Measurements from ENCODE around the gene TDRKH. TPM values are rescaled to one million over a fixed set of nuclear protein-coding genes. Genes with fewer than 3 reads are reported as not detected.
"Not testable (repeated sequence)": the region's sequence is repeated elsewhere in the genome, so short reads cannot be mapped to it uniquely, and the experiment has no call there.

Gene TDRKH
- total RNA-seq, 2 donors from 2014 or later: 21.1 to 25.0 TPM

DNA sequence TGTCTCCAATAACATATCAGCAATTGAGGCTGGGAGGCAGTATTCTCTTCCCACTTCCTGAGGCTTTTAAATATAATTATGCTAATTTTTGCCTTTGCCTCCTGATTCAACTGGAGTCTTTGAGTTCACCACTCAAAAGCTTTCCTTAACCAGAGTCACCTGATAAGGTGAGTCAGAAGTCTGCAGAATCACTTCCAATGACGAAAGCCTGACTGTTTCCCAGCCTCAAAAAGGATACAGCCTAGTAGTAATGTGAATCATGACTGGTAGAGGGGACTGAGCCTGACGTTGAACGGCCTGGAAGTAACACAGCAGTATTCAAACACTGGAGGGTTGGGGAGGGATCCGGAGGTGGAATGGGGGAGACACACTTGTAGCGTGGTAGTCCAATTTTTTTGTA lies 16.6 kb downstream of the TDRKH start:
- 85% methylated on average over 5 of the region's 5 CpGs for WGBS
- intact Hi-C loops (cut with DNase I): no loop called here

DNA sequence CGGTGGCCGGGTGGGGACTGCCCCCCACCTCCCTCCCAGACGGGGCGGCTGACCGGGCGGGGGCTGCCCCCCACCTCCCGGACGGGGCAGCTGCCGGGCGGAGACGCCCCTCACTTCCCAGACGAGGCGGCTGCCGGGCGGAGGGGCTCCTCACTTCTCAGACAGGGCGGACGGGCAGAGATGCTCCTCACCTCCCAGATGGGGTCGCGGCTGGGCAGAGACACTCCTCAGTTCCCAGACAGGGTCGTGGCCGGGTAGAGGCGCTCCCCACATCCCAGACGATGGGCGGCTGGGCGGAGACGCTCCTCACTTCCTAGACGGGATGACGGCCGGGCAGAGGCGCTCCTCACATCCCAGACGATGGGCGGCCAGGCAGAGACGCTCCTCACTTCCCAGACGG lies 21.0 kb downstream of the TDRKH start:
- DNase-seq (ENCODE audit: low spot score); intact Hi-C loops (cut with DNase I): not testable (repeated sequence)

More for the DNA sequence above, 16.6 kb downstream of the TDRKH start:
- no peak overlapping the region for H3K27ac ChIP-seq
- no peaks in the 10 kb centered on the region for H3K36me3 ChIP-seq
- H3K9me3 ChIP-seq: no peaks in the 10 kb centered on the region
- H3K27me3 ChIP-seq (replicated peaks; ENCODE audit: insufficient read depth): no peaks in the 10 kb centered on the region
- TF ChIP-seq, protein P1, sequence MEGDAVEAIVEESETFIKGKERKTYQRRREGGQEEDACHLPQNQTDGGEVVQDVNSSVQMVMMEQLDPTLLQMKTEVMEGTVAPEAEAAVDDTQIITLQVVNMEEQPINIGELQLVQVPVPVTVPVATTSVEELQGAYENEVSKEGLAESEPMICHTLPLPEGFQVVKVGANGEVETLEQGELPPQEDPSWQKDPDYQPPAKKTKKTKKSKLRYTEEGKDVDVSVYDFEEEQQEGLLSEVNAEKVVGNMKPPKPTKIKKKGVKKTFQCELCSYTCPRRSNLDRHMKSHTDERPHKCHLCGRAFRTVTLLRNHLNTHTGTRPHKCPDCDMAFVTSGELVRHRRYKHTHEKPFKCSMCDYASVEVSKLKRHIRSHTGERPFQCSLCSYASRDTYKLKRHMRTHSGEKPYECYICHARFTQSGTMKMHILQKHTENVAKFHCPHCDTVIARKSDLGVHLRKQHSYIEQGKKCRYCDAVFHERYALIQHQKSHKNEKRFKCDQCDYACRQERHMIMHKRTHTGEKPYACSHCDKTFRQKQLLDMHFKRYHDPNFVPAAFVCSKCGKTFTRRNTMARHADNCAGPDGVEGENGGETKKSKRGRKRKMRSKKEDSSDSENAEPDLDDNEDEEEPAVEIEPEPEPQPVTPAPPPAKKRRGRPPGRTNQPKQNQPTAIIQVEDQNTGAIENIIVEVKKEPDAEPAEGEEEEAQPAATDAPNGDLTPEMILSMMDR (IDR thresholded peaks at IDR 0.05): no peak
- TF ChIP-seq POLR2A (IDR thresholded peaks at IDR 0.05) (no peak), POLR2AphosphoS5 (IDR thresholded peaks at IDR 0.05) (no peak)
- no peaks in the 10 kb centered on the region for H3K4me1 ChIP-seq (replicated peaks)
- H3K4me3 ChIP-seq: no peak overlapping the region
- DNase-seq (ENCODE audit: low spot score): no peak

DNA sequence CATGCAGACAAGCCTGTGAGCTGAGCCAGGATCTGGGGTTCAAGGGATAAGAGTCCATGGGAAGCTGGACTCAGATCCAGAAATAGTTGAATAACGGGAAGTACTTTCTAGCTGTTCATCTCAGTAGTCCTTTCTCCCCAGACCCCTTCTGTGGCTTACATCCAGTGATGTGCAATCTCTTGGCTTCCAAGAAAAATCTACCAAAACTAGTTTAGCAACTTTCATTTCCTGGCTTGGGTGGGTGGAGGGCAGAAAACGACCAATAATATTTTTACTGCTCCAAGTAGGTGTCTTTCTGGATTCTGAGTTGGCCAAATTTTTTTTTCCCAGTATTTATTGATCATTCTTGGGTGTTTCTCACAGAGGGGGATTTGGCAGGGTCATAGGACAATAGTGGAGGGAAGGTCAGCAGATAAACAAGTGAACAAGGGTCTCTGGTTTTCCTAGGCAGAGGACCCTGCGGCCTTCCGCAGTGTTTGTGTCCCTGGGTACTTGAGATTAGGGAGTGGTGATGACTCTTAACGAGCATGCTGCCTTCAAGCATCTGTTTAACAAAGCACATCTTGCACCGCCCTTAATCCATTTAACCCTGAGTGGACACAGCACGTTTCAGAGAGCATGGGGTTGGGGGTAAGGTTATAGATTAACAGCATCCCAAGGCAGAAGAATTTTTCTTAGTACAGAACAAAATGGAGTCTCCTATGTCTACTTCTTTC lies 21.8 kb downstream of the TDRKH start:
- peak overlapping the region; percentile 68 to 80 for H3K27ac ChIP-seq
- peaks cover 15% of the 10 kb centered on the region for H3K4me1 ChIP-seq (replicated peaks)
- H3K4me3 ChIP-seq; H3K9me3 ChIP-seq; H3K27me3 ChIP-seq (replicated peaks; ENCODE audit: insufficient read depth); H3K36me3 ChIP-seq; intact Hi-C loops (cut with DNase I): not testable (repeated sequence)
- peak; percentile 59 for DNase-seq (ENCODE audit: low spot score)
- 39% methylated on average over 7 of the region's 7 CpGs for WGBS
- TF ChIP-seq POLR2AphosphoS5 (IDR thresholded peaks at IDR 0.05): peak; percentile 89

More for the DNA sequence above, 21.0 kb downstream of the TDRKH start:
- Histone ChIP-seq H3K27ac (peak overlapping the region in 1 of 2 donors; percentile 19), H3K4me1 (replicated peaks) (peaks cover 10% of the 10 kb centered on the region)
- not testable (repeated sequence) for H3K36me3 ChIP-seq; H3K4me3 ChIP-seq; H3K27me3 ChIP-seq (replicated peaks; ENCODE audit: insufficient read depth); H3K9me3 ChIP-seq
- WGBS: 94% methylated on average over 14 of the region's 34 CpGs

DNA sequence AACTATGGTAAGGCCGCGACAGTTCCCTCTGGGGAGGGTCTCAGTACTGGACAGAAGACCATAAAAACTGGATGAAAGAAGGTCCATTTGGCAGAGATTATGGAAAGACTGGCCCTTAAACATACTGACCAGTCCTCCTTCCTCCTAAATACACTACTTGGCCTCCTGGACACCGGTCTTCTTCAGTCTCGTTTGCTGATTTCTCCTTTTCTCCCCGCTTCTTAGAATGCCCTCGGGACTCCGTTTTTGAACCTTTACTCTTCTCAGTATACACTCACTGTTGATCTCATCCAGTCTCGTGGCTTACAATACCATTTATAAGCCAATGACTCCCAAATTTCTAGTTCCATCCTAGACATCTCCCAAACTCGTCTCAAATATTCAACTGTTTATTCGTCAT lies 26.3 kb downstream of the TDRKH start:
- TF ChIP-seq POLR2A (IDR thresholded peaks at IDR 0.05) (no peak), POLR2AphosphoS5 (IDR thresholded peaks at IDR 0.05) (no peak)
- TF ChIP-seq, protein P1 (IDR thresholded peaks at IDR 0.05): no peak
- H3K9me3 ChIP-seq: no peaks in the 10 kb centered on the region
- intact Hi-C loops (cut with DNase I): no loop called here
- peak overlapping the region; percentile 55 to 83 for H3K4me3 ChIP-seq
- H3K27me3 ChIP-seq (replicated peaks; ENCODE audit: insufficient read depth): no peaks in the 10 kb centered on the region
- H3K36me3 ChIP-seq: no peaks in the 10 kb centered on the region
- peak overlapping the region; percentile 81 to 92 for H3K27ac ChIP-seq
- no peak for DNase-seq (ENCODE audit: low spot score)
- 49% methylated on average over 10 of the region's 10 CpGs for WGBS
- H3K4me1 ChIP-seq (replicated peaks): peaks cover 15% of the 10 kb centered on the region

DNA sequence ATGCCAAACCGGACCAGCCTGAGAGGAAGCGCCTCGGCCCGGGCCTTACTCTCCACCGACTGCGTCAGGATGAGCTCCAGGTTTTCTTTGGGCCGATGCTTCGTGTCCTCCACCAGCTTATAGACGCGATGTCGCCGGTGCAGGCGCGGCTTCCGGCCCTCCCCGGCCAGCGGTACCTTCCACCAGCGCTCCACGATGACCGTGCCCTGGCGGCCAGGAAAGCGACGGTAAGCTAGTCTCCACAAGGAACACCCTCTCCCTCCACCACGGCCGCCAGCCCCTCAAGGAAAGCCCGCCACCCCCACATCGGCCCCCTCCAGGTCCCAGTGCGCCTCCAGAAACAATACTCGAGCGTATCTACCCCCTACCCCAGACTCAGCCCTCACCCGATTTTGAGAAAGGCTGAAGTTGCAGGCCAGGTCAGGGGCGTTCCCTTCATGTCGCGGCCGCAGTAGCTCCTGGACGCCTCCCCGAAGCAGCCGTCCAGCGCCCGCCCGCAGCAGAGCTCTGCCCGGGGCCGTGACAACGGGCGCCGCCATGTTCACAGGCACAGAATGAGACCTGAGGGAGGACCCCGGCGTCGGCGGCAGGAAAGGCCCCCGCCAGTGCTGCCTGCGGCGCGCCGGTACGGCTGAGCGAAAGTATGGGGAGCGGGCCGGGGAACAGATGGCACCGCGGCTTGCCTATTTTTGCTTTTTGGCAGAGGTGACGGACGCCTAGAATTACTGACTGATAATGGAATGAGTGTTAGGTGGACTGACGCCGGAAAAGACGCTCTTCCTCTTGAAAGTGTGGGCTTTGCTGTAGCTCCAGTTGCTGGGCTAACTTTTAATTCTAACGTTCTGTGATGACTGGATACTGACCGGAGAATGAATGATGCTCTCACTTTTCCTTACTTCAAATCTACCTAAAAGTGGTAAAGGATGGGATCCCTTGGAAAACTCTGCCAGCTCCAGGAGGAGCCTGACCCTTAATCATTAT lies 27.1 kb downstream of the TDRKH start, which contains the start of gene MRPL9:
Gene MRPL9 (minus strand): TSS at position 556 of the 981 bp plus-strand sequence. CDS start 17 bp downstream, at position 539.
- H3K36me3 ChIP-seq: no peaks in the 10 kb centered on the region
- peak; percentile 74 for DNase-seq (ENCODE audit: low spot score)
- H3K27me3 ChIP-seq (replicated peaks; ENCODE audit: insufficient read depth): no peaks in the 10 kb centered on the region
- peak within 1 kb of the TSS; percentile 55 to 83 for H3K4me3 ChIP-seq
- intact Hi-C loops (cut with DNase I): no loop called here
- WGBS: under 1% methylated on average over 68 of the region's 68 CpGs
- H3K27ac ChIP-seq: peak within 1 kb of the TSS; percentile 81 to 92
- TF ChIP-seq POLR2A (IDR thresholded peaks at IDR 0.05) (peak; percentile 35), POLR2AphosphoS5 (IDR thresholded peaks at IDR 0.05) (peak; percentile 65)
- TF ChIP-seq, protein P1 (IDR thresholded peaks at IDR 0.05): no peak
- H3K4me1 ChIP-seq (replicated peaks): peaks cover 14% of the 10 kb centered on the region
- no peaks in the 10 kb centered on the region for H3K9me3 ChIP-seq
